Body of pancreas (tissue), 4 donors: ENCODE results near the gene MYO10. TPM values are rescaled to one million over a fixed set of nuclear protein-coding genes. Genes with fewer than 3 reads are reported as not detected.

Source experiments
- ATAC-seq: fragments of 150-250 bp; one replicate; pipeline ENCODE4 v1.9.1; 2016
- DNase-seq, 4 donors: peaks; one replicate each; pipeline ENCODE4 v3.0.0-alpha.2; 2019
- H3K27ac ChIP-seq, 4 donors: fragments of 200-600 bp; sonication (generic); 1 replicate in 3 of 4; 2 replicates in 1 of 4; pipeline versions ENCODE4 v1.5.1 to v1.6.1; 2016 to 2019; ENCODE audit warnings: mild to moderate bottlenecking in 1 of 4, mixed read lengths in 1 of 4, moderate library complexity in 1 of 4
- H3K27me3 ChIP-seq, 2 donors: fragments of 200-600 bp; sonication (generic); one replicate each; pipeline ENCODE4 v1.6.0; 2016; ENCODE audit warnings: mild to moderate bottlenecking in 1 of 2
- H3K36me3 ChIP-seq, 2 donors: fragments of 200-600 bp; sonication (generic); replicated peaks in 1 of 2; 2 replicates each; pipeline ENCODE4 v1.5.1; 2016; ENCODE audit warnings: low read depth in 2 of 2; ENCODE audit not compliant: insufficient read depth in 1 of 2
- H3K4me1 ChIP-seq: fragments of 200-600 bp; sonication (generic); one replicate; pipeline ENCODE4 v1.6.0; 2016
- H3K4me3 ChIP-seq, 2 donors: fragments of 200-600 bp; sonication (generic); 1 replicate in 1 of 2; 2 replicates in 1 of 2; pipeline ENCODE4 v1.5.1; 2016 to 2019
- H3K9me3 ChIP-seq, 3 donors: fragments of 200-600 bp; sonication (generic); 1 replicate in 2 of 3; 2 replicates in 1 of 3; pipeline ENCODE4 v1.5.1; 2016
- POLR2A ChIP-seq, 3 donors: fragments of 450-650 bp; IDR thresholded peaks; one replicate each; pipeline ENCODE4 v1.6.1; 2016; ENCODE audit warnings: antibody characterized with exemption in 3 of 3, mild to moderate bottlenecking in 2 of 3
- WGBS, 2 donors: methylation state at CpG; one replicate each; pipeline ENCODE4 v1.1.5; 2017; 5-methylcytosine and 5-hydroxymethylcytosine counted together
- intact Hi-C: fragments of 100-400 bp; cut with DNase I; formaldehyde crosslinking; loops from one replicate; pipeline ENCODE4 v1.15.1; 2023
- total RNA-seq, 2 donors: library from RNA; depleted of rRNA; stranded (reverse); fragments of >200 nt; gene quantifications; one replicate each; pipeline ENCODE4 v1.1.0, GENCODE V29; 2016
- TF ChIP-seq, protein P1 (sequence below), 7 experiments: fragments of 450-650 bp in 4 of 7; fragments of 200-600 bp in 3 of 7; sonication (generic) in 3 of 7; IDR thresholded peaks; one replicate each; pipeline ENCODE4 v1.5.1; 2016 to 2019; ENCODE audit warnings: antibody characterized with exemption in 7 of 7

MYO10 gene
- total RNA-seq, 2 donors from 2014 or later = 35.8 to 162 TPM

DNA sequence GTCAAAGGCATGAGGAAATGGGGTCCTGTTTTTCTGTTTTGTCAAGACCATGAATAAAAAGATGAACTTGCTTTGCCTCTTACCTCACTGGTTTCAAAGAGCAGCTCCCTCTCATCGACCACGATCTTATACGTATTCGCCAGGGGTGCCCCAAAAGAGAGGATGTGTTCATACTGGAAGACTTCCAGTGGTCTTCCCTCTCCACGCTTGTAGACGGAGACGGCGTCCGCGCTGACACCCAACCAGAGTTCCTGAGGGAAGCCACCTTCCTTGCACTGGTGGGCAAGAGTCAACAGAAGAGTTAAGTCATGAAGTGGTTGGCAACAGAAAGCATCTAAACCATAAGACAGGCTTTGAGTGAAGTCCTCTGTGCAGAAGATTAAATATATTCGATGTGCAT lies 267.9 kb downstream of the MYO10 start:
- Histone ChIP-seq H3K27me3 (no peaks in the 10 kb centered on the region), H3K4me1 (peaks cover 60% of the 10 kb centered on the region), H3K4me3 (no peak overlapping the region), H3K27ac (no peak overlapping the region), H3K9me3 (no peaks in the 10 kb centered on the region), H3K36me3 (peaks cover 0 to 7% of the 10 kb centered on the region in 2 donors)
- ATAC-seq (no peak), DNase-seq (no peak)
- intact Hi-C loops = loop anchor here (10.0 kb wide), 1 partner anchor 173 kb away; no protein-coding TSS in a partner anchor
- TF ChIP-seq, protein P1, sequence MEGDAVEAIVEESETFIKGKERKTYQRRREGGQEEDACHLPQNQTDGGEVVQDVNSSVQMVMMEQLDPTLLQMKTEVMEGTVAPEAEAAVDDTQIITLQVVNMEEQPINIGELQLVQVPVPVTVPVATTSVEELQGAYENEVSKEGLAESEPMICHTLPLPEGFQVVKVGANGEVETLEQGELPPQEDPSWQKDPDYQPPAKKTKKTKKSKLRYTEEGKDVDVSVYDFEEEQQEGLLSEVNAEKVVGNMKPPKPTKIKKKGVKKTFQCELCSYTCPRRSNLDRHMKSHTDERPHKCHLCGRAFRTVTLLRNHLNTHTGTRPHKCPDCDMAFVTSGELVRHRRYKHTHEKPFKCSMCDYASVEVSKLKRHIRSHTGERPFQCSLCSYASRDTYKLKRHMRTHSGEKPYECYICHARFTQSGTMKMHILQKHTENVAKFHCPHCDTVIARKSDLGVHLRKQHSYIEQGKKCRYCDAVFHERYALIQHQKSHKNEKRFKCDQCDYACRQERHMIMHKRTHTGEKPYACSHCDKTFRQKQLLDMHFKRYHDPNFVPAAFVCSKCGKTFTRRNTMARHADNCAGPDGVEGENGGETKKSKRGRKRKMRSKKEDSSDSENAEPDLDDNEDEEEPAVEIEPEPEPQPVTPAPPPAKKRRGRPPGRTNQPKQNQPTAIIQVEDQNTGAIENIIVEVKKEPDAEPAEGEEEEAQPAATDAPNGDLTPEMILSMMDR (IDR thresholded peaks at IDR 0.05) = no peak
- no peak for TF ChIP-seq POLR2A (IDR thresholded peaks at IDR 0.05)
- WGBS, 2 donors = 94 to 95% methylated on average over 11 of the region's 11 CpGs

DNA sequence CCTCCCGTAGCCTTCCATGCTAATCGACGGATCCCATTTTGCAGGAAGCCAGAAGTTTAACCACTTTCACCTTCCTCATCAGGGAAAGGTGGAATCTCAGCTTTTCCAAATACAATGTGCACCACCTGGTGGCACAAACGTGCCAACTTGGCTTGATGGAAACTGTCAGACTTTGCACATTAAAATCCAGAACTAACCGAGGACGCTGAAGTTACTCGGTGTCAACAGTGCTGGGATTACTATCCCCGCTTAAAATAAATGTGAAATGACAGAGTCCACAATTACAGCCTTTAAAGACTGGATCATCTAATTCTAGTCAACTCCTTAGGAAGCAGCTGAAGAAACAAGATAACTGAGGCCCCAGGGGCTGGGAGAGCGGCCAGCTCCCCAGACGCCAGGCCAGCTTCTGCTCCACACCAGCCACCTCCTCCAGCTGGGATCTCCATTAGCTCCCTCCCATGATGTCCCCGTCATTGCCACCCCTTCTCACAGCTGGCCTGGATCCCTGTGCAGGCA lies 269.1 kb downstream of the MYO10 start:
- peaks cover 0 to 2% of the 10 kb centered on the region in 2 donors for H3K36me3 ChIP-seq
- H3K9me3 ChIP-seq = no peaks in the 10 kb centered on the region
- H3K27ac ChIP-seq = peak overlapping the region; percentile 28 to 83 (median 68)
- no peaks in the 10 kb centered on the region for H3K27me3 ChIP-seq
- intact Hi-C loops = loop anchor here (10.0 kb wide), 1 partner anchor 172 kb away; no protein-coding TSS in a partner anchor
- no peak overlapping the region for H3K4me3 ChIP-seq
- peak in 1 of 3 donors; percentile 12 for TF ChIP-seq POLR2A (IDR thresholded peaks at IDR 0.05)
- TF ChIP-seq, protein P1 (IDR thresholded peaks at IDR 0.05) = peak in 6 of 7 experiments; percentile 37 to 73 (median 69)
- DNase-seq (peak; percentile 61 to 77 (median 66)), ATAC-seq (peak; percentile 64)
- WGBS, 2 donors = 24 to 32% methylated on average over 11 of the region's 11 CpGs
- H3K4me1 ChIP-seq = peaks cover 57% of the 10 kb centered on the region

DNA sequence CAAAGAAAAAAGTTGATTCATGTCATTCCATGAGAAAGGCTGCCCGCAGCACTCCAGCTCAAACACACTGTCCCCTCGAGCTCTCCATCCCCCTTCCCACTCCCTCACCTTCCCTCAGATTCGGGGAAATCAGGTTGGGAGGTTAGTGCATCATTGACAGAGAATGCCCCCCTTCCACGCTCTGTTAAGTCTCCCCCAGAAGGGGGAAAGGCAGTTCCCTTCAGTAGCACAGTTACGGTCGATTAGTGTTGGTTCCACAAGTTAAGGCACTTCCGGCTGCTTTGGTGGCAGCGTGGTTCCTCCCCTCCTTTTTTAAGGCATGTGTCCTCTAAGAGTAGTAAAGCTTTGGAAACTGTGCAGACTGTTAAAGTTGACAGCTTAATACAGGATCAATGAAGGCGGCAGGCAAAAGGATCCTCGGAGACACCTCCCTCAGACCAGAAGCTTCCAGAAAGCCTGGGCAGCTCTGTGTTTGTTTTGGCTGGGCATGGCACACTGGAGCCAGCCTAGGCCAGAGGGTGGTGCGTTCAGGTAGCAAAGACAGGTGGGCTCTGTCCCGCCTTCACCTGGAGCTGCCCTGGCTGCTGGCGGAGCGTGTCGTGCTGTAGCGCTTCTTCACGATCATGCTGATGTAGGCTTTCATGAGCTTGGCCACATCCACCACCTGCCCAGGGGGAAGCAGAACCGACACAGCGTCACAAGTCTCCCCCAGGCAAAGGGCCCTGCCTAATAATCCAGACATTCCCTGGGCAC lies 269.8 kb downstream of the MYO10 start:
- no peaks in the 10 kb centered on the region for H3K27me3 ChIP-seq
- H3K36me3 ChIP-seq = peaks cover 0 to 2% of the 10 kb centered on the region in 2 donors
- H3K4me1 ChIP-seq = peaks cover 51% of the 10 kb centered on the region
- WGBS, 2 donors = 51 to 63% methylated on average over 11 to 19 of the region's 19 CpGs
- ATAC-seq (peak; percentile 37), DNase-seq (peak; percentile 42 to 68 (median 54))
- H3K9me3 ChIP-seq = no peaks in the 10 kb centered on the region
- intact Hi-C loops = loop anchor here (10.0 kb wide), 1 partner anchor 172 kb away; no protein-coding TSS in a partner anchor
- H3K4me3 ChIP-seq = no peak overlapping the region
- peak overlapping the region; percentile 28 to 83 (median 68) for H3K27ac ChIP-seq
- TF ChIP-seq, protein P1 (IDR thresholded peaks at IDR 0.05) = no peak
- TF ChIP-seq POLR2A (IDR thresholded peaks at IDR 0.05) = peak in 1 of 3 donors; percentile 9

DNA sequence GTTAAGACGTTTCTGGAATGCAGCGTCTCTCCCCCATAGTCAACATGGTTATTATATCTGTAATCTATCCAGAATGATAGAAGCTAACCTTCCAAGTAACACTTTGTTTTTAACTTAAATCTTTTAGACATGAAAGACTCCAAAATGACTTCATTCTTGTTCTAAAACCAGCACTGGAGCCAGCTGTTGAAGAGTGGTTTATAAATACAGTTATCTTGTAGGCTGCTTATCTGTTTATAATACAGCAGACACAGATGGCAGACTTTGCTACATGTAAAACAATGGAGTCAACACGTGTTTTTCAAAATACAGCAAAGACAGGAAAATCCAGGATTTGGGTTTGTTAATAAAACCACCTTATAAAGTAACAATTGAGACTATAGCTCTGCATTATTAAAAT lies 270.5 kb downstream of the MYO10 start:
- H3K36me3 ChIP-seq = peaks cover 0 to 2% of the 10 kb centered on the region in 2 donors
- TF ChIP-seq, protein P1 (IDR thresholded peaks at IDR 0.05) = no peak
- TF ChIP-seq POLR2A (IDR thresholded peaks at IDR 0.05) = no peak

More for the DNA sequence above, 270.5 kb downstream of the MYO10 start:
- no peaks in the 10 kb centered on the region for H3K9me3 ChIP-seq
- H3K27ac ChIP-seq = peak overlapping the region in 2 of 4 donors; percentile 72 to 83
- ATAC-seq (no peak), DNase-seq (no peak)
- H3K27me3 ChIP-seq = no peaks in the 10 kb centered on the region
- intact Hi-C loops = loop anchor here (10.0 kb wide), 1 partner anchor 171 kb away; no protein-coding TSS in a partner anchor
- no peak overlapping the region for H3K4me3 ChIP-seq
- WGBS, 2 donors = 35 to 39% methylated on average over 3 of the region's 3 CpGs
- H3K4me1 ChIP-seq = peaks cover 45% of the 10 kb centered on the region
